HG03066 (cell line): ENCODE data around the gene KCTD16.

Source experiments
- ATAC-seq: cut with Tn5 transposase; IDR thresholded peaks from one replicate; pipeline ENCODE4 v1.9.1; 2021; ENCODE audit warnings: low read depth; ENCODE audit not compliant: unreplicated experiment

The KCTD16 gene

GRCh38 chr5:144436007-144436406, 265.3 kb downstream of the KCTD16 start:
- no peak for ATAC-seq

DNA sequence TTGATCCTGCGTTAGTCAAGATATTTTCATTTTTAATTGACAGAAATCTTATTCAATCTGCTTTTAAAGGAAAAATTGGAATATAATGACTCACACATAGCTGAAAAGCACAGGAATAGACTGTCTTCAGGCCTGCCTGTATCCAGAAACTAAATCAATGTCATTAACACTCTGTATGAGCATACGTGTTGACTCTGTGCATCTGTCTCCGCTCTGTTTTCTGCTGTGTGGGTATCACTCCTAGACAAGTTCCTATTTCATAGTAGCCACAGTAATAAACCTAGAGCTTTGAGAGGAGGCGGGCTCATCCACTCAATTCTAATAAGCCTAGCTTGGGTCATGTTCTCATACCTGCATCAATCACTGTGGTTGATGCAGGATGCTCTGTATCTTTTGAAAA, 267.6 kb downstream of the KCTD16 start:
- no peak for ATAC-seq

DNA sequence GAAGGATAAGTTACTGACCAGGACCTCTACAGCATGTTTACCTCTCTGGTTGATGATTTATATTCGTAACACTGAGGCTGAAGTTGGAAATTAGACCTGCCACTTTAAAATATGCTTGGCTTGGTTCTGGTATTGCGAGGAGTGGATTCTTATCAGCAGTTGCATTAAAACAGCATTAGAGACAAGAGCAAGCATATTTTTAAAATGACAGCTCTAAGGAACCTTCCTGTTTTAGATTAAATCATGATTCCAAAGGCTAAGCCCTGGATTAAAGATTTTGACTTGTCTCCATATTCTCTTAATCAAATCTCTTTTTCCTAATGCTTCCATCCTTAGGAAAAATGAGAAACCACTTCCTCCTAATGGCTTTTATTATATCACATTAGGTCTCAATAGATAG, 277.8 kb downstream of the KCTD16 start:
- ATAC-seq, result no peak

- no peak for ATAC-seq
These were observed 280.7 kb downstream of the KCTD16 start for GRCh38 chr5:144451187-144451973.

DNA sequence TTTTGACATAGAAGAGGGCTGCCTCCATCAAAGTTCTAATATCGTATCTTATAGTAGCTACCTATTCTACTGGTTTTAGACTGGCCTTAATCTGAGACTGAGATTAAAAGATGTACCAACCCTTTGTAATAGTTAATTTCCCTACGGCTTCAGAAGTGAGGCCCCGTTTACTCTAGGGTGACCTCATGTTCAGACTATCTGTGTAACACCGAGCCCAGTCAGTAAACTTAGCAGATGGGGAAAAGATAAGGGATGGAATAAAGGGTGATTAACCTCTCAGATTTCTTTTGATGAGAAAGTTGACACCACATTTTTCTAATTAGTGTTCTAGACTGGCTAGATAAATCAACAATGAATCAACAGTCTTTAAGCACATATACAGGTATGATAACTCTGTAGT, 283.1 kb downstream of the KCTD16 start:
- ATAC-seq, result no peak

GRCh38 chr5:144457160-144457559, 286.5 kb downstream of the KCTD16 start:
- no peak for ATAC-seq

- no peak for ATAC-seq
These were observed 287.5 kb downstream of the KCTD16 start for GRCh38 chr5:144458216-144458615.

GRCh38 chr5:144460600-144460999, 289.9 kb downstream of the KCTD16 start:
- ATAC-seq, result no peak

DNA sequence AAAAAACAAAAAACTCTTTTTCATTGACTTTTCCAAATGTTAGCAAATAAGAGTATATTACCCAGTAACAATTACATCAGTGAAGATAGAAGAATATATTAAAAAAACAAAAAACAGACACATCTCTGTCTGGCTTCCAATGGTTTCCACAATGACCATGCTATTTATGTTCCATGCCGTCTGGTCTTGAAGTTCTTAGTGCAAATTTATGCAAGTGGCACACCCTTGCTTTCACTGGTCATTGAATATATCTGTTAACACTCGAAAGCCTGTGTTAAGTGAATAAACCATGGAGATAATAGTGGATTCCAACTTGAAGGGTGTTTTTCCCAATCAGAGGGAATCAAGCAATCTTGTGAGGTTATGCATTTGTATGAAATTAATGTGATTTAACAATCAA, 291.9 kb downstream of the KCTD16 start:
- no peak for ATAC-seq

GRCh38 chr5:144463481-144464223, 293.0 kb downstream of the KCTD16 start:
- no peak for ATAC-seq

GRCh38 chr5:144464306-144464705, 293.6 kb downstream of the KCTD16 start:
- no peak for ATAC-seq

DNA sequence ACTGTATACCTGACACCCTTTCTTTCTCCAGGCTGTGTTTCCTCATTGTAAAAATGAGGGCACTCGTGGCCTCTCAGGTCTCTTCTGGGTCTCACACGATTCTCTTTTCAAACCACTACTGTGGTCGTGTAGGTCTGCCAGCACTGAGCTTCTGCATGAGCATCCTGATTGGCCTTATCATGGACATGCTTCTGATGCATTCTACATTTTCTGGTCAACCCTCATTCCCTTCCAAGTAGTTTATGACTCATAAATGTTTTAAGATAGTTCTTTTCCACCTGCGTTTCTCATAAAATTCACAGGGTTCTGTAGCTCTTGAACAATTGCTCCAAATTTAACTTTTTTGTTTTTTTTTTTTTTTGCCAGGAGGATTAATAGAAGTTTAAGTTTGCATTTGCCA, 294.8 kb downstream of the KCTD16 start:
- no peak for ATAC-seq

- no peak for ATAC-seq
These were observed 297.1 kb downstream of the KCTD16 start for GRCh38 chr5:144467792-144468191.

DNA sequence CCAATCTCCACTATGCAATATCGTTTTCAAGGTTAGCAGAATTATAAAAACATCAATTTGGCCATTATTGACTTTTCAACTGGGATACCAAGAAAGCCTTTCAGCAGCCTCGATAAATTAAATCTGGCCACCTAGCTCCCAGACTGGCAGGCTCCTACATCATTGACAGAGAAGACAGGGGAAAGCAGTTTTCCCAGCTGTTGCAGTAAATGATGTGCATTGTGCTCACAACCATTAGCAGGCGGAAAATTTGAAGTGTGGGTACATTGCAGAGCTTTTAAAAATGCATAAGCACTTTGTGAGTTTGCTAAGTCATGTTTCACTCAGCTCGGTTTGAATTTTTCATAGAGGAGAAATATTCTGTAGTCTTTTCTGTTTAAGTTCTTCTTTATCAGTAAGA, 297.9 kb downstream of the KCTD16 start:
- ATAC-seq, result no peak

DNA sequence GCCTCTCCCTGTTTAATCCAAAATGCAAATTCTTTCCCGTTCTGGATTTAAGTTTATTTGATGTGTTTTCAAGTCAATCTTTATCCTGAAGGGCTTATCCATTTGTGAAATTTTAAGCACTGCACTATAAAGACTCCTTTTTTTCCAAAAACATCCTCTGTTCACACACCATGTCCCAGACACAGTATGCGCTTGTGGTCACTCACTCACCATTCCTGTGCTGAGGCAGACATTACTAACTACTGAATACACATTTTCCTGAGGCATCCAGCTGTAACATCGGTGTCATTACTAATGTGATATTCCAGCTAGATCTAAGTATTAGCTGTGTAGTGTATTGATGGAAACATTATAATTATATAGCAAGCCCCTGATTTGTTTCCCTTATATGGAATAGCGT, 298.4 kb downstream of the KCTD16 start:
- ATAC-seq, result no peak

DNA sequence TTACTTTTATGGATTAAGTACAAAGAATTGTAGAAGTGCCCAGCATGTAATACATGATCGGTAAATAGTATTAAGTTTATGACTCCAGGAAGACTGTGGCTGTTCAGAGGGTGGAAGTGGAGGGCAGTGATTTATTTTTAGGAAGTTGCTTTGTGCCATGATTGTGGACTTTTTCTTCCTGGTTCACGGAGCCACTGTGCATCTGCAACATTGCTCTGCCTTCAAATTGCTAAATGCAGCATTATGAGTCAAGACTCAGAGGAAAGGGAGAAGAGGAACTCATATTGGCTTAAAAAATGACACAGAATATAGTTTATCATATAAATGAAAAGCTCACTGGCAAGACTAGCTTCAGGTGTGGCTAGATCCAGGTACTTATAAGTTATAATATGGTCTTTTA, 301.5 kb downstream of the KCTD16 start:
- no peak for ATAC-seq

DNA sequence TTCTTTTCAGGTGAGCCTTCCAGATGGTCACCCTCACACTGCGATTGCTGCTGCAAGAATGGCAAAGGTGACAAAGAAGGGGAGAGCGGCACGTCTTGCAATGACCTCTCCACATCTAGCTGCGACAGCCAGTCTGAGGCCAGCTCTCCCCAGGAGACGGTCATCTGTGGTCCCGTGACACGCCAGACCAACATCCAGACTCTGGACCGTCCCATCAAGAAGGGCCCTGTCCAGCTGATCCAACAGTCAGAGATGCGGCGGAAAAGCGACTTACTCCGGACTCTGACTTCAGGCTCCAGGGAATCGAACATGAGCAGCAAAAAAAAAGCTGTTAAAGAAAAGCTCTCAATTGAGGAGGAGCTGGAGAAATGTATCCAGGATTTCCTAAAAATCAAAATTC, 303.0 kb downstream of the KCTD16 start:
- no peak for ATAC-seq

- ATAC-seq, result no peak
These were observed 307.9 kb downstream of the KCTD16 start for GRCh38 chr5:144478565-144478964.

- ATAC-seq, result no peak
These were observed 311.2 kb downstream of the KCTD16 start for GRCh38 chr5:144481861-144482260.

DNA sequence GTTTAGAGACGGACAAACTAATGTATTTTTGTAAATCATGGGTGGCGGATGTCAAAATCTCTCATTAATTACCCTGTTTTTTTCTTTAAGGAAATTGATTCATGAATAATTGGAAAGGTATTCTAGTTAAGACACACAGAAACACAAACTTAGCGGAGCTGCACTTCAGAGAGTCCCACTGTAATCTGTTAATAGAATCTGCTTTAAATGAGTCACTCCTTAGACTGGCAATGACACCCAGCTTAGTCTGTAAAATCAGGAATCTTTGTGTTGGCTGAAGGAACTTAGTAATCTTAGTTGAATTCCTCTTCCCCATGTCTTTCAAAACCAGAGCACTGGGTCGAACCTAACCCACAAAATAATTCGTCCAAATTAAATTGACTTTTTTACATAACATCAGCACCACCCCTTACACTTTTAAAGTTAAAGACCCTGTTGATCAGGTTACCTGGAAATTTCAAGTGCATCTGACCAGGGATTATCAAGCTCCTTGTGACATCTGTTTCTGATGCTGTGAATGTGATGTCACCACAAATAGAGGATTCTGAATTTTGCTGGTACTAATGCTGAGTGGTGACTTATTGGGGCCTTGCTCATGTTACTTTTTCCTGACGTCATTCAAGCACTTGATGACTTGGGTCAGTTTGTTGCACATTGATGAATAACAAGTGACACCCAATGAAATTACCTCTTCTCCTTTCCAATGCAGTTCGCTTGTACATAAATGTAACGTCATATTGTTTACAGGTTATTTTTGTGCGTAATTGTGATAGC, 313.6 kb downstream of the KCTD16 start:
- ATAC-seq, result no peak

- ATAC-seq, result no peak
These were observed 314.9 kb downstream of the KCTD16 start for GRCh38 chr5:144485540-144485939.
